Eye (tissue), 1 donor: ENCODE results near the gene IQSEC2.

Experiments used
- DNase-seq: peaks from one replicate; pipeline ENCODE4 v3.0.0-alpha.2; 2015

IQSEC2 gene

GRCh38 chrX:53305219-53305995 lies 24.0 kb upstream of the IQSEC2 start:
- no peak for DNase-seq

GRCh38 chrX:53303195-53303594 lies 21.8 kb upstream of the IQSEC2 start:
- DNase-seq: no peak

- DNase-seq: no peak
Observed at GRCh38 chrX:53300157-53300556, 18.8 kb upstream of the IQSEC2 start.

GRCh38 chrX:53294024-53294648 lies 12.8 kb upstream of the IQSEC2 start:
- no peak for DNase-seq

GRCh38 chrX:53291596-53291995 lies 10.2 kb upstream of the IQSEC2 start:
- DNase-seq: no peak

DNA sequence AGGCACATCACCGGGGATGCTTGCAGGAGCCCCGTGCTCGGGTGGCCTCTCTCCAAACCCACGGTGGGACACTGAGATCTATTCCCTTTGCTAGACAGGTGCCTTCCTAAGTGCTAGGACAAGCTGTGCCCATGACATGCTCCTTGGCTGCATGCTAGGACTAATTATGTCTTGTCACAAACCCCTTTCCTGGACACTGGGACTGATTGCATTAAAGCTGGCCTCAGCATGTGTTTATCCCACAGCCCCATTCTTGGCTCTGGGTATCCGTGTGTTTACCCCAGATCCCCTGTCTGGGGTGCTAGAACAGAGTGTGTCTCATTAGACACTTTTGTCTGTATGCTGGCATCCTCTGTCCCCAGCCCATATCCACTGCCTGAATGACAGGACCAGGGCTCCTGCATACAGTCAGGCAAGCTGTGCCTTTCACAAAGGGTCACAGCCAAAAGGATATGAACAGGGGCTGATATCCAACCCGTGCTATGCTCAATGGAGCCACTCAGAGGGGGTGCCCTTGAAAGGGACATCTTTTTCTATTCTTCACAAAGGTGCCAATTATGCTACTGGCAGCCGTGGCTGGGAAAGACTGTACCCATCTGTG lies 9.2 kb upstream of the IQSEC2 start:
- no peak for DNase-seq

- DNase-seq: peak; percentile 89
Observed at GRCh38 chrX:53288189-53288588, 6.8 kb upstream of the IQSEC2 start.

DNA sequence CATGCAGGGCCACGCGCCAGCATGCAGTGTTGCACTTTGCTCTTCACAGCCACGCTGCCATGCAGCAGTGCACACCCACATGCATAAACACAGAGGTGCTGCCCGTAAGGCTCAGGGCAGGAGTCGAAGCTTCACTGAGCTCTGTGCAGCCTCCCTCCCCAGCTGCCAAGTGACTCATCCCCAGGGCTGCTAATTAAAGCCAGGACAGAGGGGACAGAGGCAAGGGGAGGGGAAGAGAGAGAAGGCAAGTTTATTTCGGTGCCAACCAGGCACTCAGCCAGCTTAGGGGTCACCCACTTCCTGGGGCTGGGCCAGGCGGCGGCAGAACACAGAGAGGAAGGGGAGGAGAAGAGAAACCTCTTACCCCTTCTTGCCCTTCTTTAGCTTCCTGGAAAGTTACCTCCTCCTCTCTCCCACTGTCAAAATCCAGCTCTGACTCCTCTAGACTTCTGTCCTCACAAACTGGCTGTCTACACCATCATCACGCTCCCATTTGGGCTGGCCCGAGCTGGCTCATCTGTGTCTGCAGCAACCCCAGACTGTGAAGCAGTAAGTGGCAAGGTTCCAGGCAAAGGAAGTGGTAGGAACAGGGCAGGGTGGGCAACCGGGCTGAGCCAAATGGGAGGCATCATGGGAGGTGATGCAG lies 6.2 kb upstream of the IQSEC2 start:
- DNase-seq: peak; percentile 58

DNA sequence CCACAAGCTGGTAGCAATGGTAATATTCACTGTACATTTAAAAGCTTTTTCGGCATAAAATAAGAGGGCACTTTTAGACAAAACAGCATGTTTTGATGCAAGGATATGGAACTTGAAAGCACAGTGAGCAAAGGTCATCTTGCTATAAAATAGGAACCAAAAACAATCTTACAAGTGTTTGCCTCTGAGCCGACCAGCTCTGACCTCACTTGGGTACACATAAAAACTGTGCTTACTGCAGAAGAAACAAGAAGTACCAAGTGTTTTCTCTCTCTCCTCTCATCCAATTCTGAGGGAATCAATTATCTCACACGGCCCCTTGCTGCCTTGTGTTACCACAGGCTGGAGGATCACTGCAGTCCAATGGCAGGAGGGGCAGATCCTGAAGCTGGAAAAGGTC lies 4.8 kb upstream of the IQSEC2 start:
- DNase-seq: no peak

GRCh38 chrX:53285591-53285990 lies 4.2 kb upstream of the IQSEC2 start:
- no peak for DNase-seq

GRCh38 chrX:53284684-53285447 lies 3.5 kb upstream of the IQSEC2 start:
- peak; percentile 80 for DNase-seq

GRCh38 chrX:53283567-53283966 lies 2.2 kb upstream of the IQSEC2 start:
- DNase-seq: no peak

GRCh38 chrX:53283099-53283498 lies 1.7 kb upstream of the IQSEC2 start:
- no peak for DNase-seq

- peak; percentile 87 for DNase-seq
Observed at GRCh38 chrX:53281963-53282695, 745 bp upstream of the IQSEC2 start.

GRCh38 chrX:53280331-53281320 lies 758 bp downstream of the IQSEC2 start:
- peak; percentile 39 for DNase-seq

- no peak for DNase-seq
Observed at GRCh38 chrX:53279296-53280237, 1.8 kb downstream of the IQSEC2 start.

GRCh38 chrX:53272808-53273337 lies 8.5 kb downstream of the IQSEC2 start:
- DNase-seq: no peak

GRCh38 chrX:53269536-53270107 lies 11.8 kb downstream of the IQSEC2 start:
- DNase-seq: no peak

GRCh38 chrX:53268173-53268572 lies 13.2 kb downstream of the IQSEC2 start:
- DNase-seq: no peak
